B cell (primary cell): ENCODE results near the gene AMTN. TPM values are rescaled to one million over a fixed set of nuclear protein-coding genes. Genes with fewer than 3 reads are reported as not detected.

Experiments used
- ATAC-seq: fragments of 200-7000 bp; cut with Tn5 transposase; one replicate; pipeline ENCODE4 v1.10.0; 2021; ENCODE audit warnings: low read depth, mild to moderate bottlenecking, moderate number of reproducible peaks, moderate library complexity
- CTCF ChIA-PET: fragments of 350-600 bp; sonication (Branson Sonifier 250); formaldehyde crosslinking; loops from one replicate; lab custom pipeline; 2021; ENCODE audit warnings: antibody characterized with exemption, inconsistent platforms; lab: Charles Lee
- POLR2A ChIA-PET: fragments of 350-600 bp; sonication (Branson Sonifier 250); formaldehyde crosslinking; loops from one replicate; lab custom pipeline; 2021; ENCODE audit warnings: antibody characterized with exemption; lab: Charles Lee
- DNase-seq: peaks from one replicate; pipeline ENCODE4 v3.0.0; 2013
- H2AFZ ChIP-seq: 2 replicates; pipeline ENCODE4 v1.6.1; 2012; ENCODE audit warnings: mild to moderate bottlenecking, low read depth, low read length; ENCODE audit not compliant: insufficient read depth, poor library complexity, severe bottlenecking
- H3K27ac ChIP-seq, 2 donors: 1 replicate in 1 of 2; 2 replicates in 1 of 2; pipeline ENCODE4 v1.5.1; 2012 to 2013; ENCODE audit warnings: low read length in 2 of 2, mild to moderate bottlenecking in 2 of 2, moderate library complexity in 1 of 2
- H3K27me3 ChIP-seq, 4 experiments: fragments of 200-600 bp in 1 of 4; sonication (generic) in 1 of 4; replicated peaks in 1 of 4; 1 replicate in 2 of 4; 2 replicates in 2 of 4; pipeline versions ENCODE4 v1.6.1 to v1.7.0; 2013 to 2016; ENCODE audit warnings: low read length in 3 of 4, mild to moderate bottlenecking in 2 of 4, mixed read lengths in 1 of 4, moderate library complexity in 1 of 4; ENCODE audit not compliant: insufficient read depth in 4 of 4, control insufficient read depth in 3 of 4; ENCODE audit errors: control extremely low read depth in 1 of 4
- H3K36me3 ChIP-seq, 2 experiments: replicated peaks in 1 of 2; 1 replicate in 1 of 2; 2 replicates in 1 of 2; pipeline versions ENCODE4 v1.6.1 to v1.7.1; 2013; ENCODE audit warnings: low read length in 1 of 2; ENCODE audit not compliant: insufficient read depth in 2 of 2, control insufficient read depth in 1 of 2; ENCODE audit errors: control extremely low read depth in 1 of 2, extremely low read depth in 1 of 2
- H3K4me1 ChIP-seq, 2 donors: fragments of 200-600 bp in 1 of 2; sonication (generic) in 1 of 2; 1 replicate in 1 of 2; 2 replicates in 1 of 2; pipeline versions ENCODE4 v1.5.1 to v1.6.1; 2013 to 2017; ENCODE audit warnings: low read length in 2 of 2; ENCODE audit not compliant: control insufficient read depth in 2 of 2, insufficient read depth in 2 of 2
- H3K4me2 ChIP-seq: replicated peaks from 2 replicates; pipeline ENCODE3; 2012; ENCODE audit warnings: mild to moderate bottlenecking, low read depth, low read length; ENCODE audit not compliant: poor library complexity, severe bottlenecking
- H3K4me3 ChIP-seq, 5 experiments: fragments of 200-600 bp in 1 of 5; sonication (generic) in 1 of 5; 1 replicate in 3 of 5; 2 replicates in 2 of 5; pipeline versions ENCODE4 v1.5.1 to v1.7.0; 2011 to 2016; ENCODE audit warnings: low read length in 4 of 5, mild to moderate bottlenecking in 4 of 5, low read depth in 2 of 5, control low read depth in 1 of 5, moderate library complexity in 1 of 5; ENCODE audit not compliant: insufficient read depth in 1 of 5; ENCODE audit errors: control extremely low read depth in 1 of 5, extremely low read depth in 1 of 5
- H3K79me2 ChIP-seq: fragments of 200-600 bp; sonication (generic); one replicate; pipeline ENCODE4 v1.6.0; 2016; ENCODE audit warnings: low read length; ENCODE audit not compliant: control insufficient read depth, insufficient read depth
- H3K9ac ChIP-seq: fragments of 200-600 bp; sonication (generic); 2 replicates; pipeline ENCODE4 v1.6.1; 2017; ENCODE audit warnings: mild to moderate bottlenecking, low read length, moderate library complexity
- H3K9me3 ChIP-seq, 3 donors: one replicate each; pipeline versions ENCODE4 v1.6.1 to v1.7.1; 2013; ENCODE audit warnings: low read length in 2 of 3; ENCODE audit not compliant: control insufficient read depth in 2 of 3, insufficient read depth in 1 of 3; ENCODE audit errors: control extremely low read depth in 1 of 3
- H4K20me1 ChIP-seq: 2 replicates; pipeline ENCODE4 v1.6.0; 2012; ENCODE audit warnings: mild to moderate bottlenecking, low read length; ENCODE audit not compliant: insufficient read depth, control insufficient read depth, poor library complexity, severe bottlenecking
- H3K27ac Mint-ChIP-seq: one replicate; pipeline ENCODE4 v1.8.0; 2021; ENCODE audit warnings: mixed read lengths
- H3K27me3 Mint-ChIP-seq: one replicate; pipeline ENCODE4 v1.8.0; 2021; ENCODE audit warnings: mixed read lengths
- H3K4me1 Mint-ChIP-seq: one replicate; pipeline ENCODE4 v1.8.0; 2021; ENCODE audit warnings: mixed read lengths
- H3K4me3 Mint-ChIP-seq: one replicate; pipeline ENCODE4 v1.8.0; 2021; ENCODE audit warnings: mixed read lengths
- H3K9me3 Mint-ChIP-seq: one replicate; pipeline ENCODE4 v1.8.0; 2022; ENCODE audit warnings: mixed read lengths; ENCODE audit not compliant: insufficient read depth
- EZH2 ChIP-seq: IDR thresholded peaks from 2 replicates; pipeline ENCODE4 v1.6.1; 2012; ENCODE audit warnings: borderline replicate concordance, low read depth, mild to moderate bottlenecking, moderate library complexity, low read length; ENCODE audit not compliant: insufficient read depth, poor library complexity, severe bottlenecking
- WGBS: methylation state at CpG from one replicate; pipeline ENCODE4 v1.1.5; 2013; ENCODE audit warnings: missing lambda C conversion rate; ENCODE audit not compliant: insufficient coverage; 5-methylcytosine and 5-hydroxymethylcytosine counted together
- intact Hi-C: fragments of 100-400 bp; cut with micrococcal nuclease; formaldehyde crosslinking; loops from one replicate; pipeline ENCODE4 v1.10.0; 2022
- polyA plus RNA-seq: library from polyadenylated mRNA; depleted of rRNA; stranded (reverse); fragments of >200 nt; gene quantifications from 2 replicates; pipeline ENCODE4 v1.2.3, GENCODE V29; 2012
- total RNA-seq, 2 donors: library from RNA; stranded (reverse); fragments of 120-200 nt in 1 of 2; gene quantifications; 1 replicate in 1 of 2; 2 replicates in 1 of 2; pipeline versions ENCODE4 v1.2.3 to v1.2.4, GENCODE V29; 2013 to 2022
- TF ChIP-seq, protein P1 (sequence below): fragments of 200-600 bp; IDR thresholded peaks from one replicate; pipeline ENCODE4 v1.8.0; 2022; ENCODE audit warnings: antibody characterized with exemption, mild to moderate bottlenecking

Gene AMTN
- total and polyA plus RNA-seq, 2 donors (not counting 1 experiment from before 2014, with no cell fraction given), result not detected

DNA sequence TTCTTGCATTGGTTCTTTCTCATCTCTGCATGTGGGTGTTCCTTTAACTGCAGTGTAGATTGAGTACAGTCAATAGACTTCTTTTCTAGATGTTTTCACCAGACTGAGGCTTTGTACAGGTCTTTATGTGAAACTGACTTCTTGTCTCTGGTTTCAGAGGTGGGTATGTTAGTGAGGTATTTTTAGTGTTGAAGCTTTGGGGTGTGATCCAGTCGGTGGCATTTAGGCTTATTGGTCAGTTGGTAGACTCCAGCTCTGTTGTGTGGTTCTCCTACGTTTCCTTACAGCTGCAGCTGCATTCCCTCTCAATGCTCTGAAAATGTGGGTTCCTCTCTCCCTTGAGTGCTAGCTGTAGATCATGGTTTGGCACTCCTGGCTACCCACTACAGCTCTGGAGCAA, 52.4 kb downstream of the AMTN start:
- Histone ChIP-seq H2AFZ (no peak overlapping the region), H3K27ac (no peak overlapping the region), H3K4me2 (no peak overlapping the region), H3K36me3 (no peaks in the 10 kb centered on the region), H3K4me3 (no peak overlapping the region), H3K27me3 (peaks cover 0 to 11% (median 2%) of the 10 kb centered on the region in 4 experiments), H3K9ac (no peak overlapping the region), H3K4me1 (no peaks in the 10 kb centered on the region), H3K79me2 (no peaks in the 10 kb centered on the region), H3K9me3 (peaks cover 0 to 1% (median 0%) of the 10 kb centered on the region in 3 donors), H4K20me1 (no peaks in the 10 kb centered on the region)
- no peak for ATAC-seq
- ChIA-PET CTCF (no interaction called here), POLR2A (no interaction called here)
- intact Hi-C loops, result no loop called here
- Mint-ChIP-seq H3K9me3 (peaks cover 2% of the 10 kb centered on the region), H3K4me3 (no peak overlapping the region), H3K4me1 (no peaks in the 10 kb centered on the region), H3K27ac (no peak overlapping the region), H3K27me3 (peaks cover 26% of the 10 kb centered on the region)
- no peak for TF ChIP-seq EZH2
- TF ChIP-seq, protein P1, sequence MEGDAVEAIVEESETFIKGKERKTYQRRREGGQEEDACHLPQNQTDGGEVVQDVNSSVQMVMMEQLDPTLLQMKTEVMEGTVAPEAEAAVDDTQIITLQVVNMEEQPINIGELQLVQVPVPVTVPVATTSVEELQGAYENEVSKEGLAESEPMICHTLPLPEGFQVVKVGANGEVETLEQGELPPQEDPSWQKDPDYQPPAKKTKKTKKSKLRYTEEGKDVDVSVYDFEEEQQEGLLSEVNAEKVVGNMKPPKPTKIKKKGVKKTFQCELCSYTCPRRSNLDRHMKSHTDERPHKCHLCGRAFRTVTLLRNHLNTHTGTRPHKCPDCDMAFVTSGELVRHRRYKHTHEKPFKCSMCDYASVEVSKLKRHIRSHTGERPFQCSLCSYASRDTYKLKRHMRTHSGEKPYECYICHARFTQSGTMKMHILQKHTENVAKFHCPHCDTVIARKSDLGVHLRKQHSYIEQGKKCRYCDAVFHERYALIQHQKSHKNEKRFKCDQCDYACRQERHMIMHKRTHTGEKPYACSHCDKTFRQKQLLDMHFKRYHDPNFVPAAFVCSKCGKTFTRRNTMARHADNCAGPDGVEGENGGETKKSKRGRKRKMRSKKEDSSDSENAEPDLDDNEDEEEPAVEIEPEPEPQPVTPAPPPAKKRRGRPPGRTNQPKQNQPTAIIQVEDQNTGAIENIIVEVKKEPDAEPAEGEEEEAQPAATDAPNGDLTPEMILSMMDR, result no peak
- 86% methylated on average over 2 of the region's 2 CpGs for WGBS
- no peak for DNase-seq

DNA sequence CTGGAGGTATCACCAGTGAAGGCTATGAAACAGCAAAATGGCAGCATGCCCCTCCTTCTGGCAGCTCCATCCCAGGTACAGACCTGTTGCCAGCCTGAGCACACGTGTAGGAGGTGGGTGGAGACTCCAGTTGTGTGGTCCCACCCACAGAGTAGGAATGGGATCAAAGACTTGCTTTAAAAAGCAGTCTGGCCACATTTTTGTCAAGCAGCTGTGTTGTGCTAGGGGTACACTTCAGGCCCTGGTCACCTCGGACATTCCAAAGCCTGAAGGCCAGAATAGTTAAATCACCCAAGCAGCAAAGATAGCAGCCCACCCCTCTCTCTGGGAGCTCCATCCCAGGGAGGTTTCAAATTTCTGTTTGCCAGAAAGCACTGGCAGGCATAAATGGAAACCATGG, 53.4 kb downstream of the AMTN start:
- ChIA-PET POLR2A (no interaction called here), CTCF (no interaction called here)
- Histone ChIP-seq H3K79me2 (no peaks in the 10 kb centered on the region), H2AFZ (no peak overlapping the region), H3K4me2 (no peak overlapping the region), H3K27ac (no peak overlapping the region), H3K4me1 (no peaks in the 10 kb centered on the region), H3K36me3 (no peaks in the 10 kb centered on the region), H4K20me1 (no peaks in the 10 kb centered on the region), H3K9ac (no peak overlapping the region), H3K27me3 (peaks cover 0 to 11% (median 3%) of the 10 kb centered on the region in 4 experiments), H3K4me3 (no peak overlapping the region), H3K9me3 (no peaks in the 10 kb centered on the region)
- intact Hi-C loops, result no loop called here
- Mint-ChIP-seq H3K27me3 (peaks cover 31% of the 10 kb centered on the region), H3K4me1 (no peaks in the 10 kb centered on the region), H3K27ac (no peak overlapping the region), H3K4me3 (no peak overlapping the region), H3K9me3 (peaks cover 2% of the 10 kb centered on the region)
- no CpG with 5 or more reads among the region's 2 CpGs for whole genome bisulfite sequencing
- ATAC-seq, result no peak
- TF ChIP-seq, protein P1, result no peak
- no peak for DNase-seq
